A673 (cell line): ENCODE measurements around the gene TFIP11. TPM values are rescaled to one million over a fixed set of nuclear protein-coding genes. Genes with fewer than 3 reads are reported as not detected.

Experiments used
- BruUV-seq: library from RNA; stranded (reverse); fragments of 400-500 nt; replicated peaks from 2 replicates; lab custom pipeline; 2021; lab: Mats Ljungman, UMichigan
- CTCF ChIA-PET: fragments of 300-600 bp; sonication (Branson Sonifier 250); formaldehyde crosslinking; loops from one replicate; lab custom pipeline; 2022; ENCODE audit warnings: antibody characterized with exemption; lab: Charles Lee
- POLR2A ChIA-PET: fragments of 300-600 bp; sonication (Branson Sonifier 250); formaldehyde crosslinking; loops from one replicate; lab custom pipeline; 2022; ENCODE audit warnings: antibody characterized with exemption; ENCODE audit not compliant: low non-redundant PET; lab: Charles Lee
- DNase-seq: peaks from one replicate; pipeline ENCODE4 v3.0.0-alpha.2; 2015; ENCODE audit warnings: low spot score
- H3K27ac ChIP-seq: fragments of 200-600 bp; sonication (generic); 2 replicates; pipeline ENCODE4 v1.5.1; 2016; ENCODE audit warnings: mixed run types, low read depth, mild to moderate bottlenecking, mixed read lengths, antibody characterized with exemption, low read length; ENCODE audit not compliant: poor library complexity, severe bottlenecking
- H3K27me3 ChIP-seq: fragments of 200-600 bp; sonication (generic); replicated peaks from 2 replicates; pipeline ENCODE4 v1.6.1; 2017; ENCODE audit warnings: mixed run types, low read depth, mild to moderate bottlenecking, mixed read lengths, antibody characterized with exemption, low read length; ENCODE audit not compliant: insufficient read depth, poor library complexity
- H3K36me3 ChIP-seq: fragments of 200-600 bp; sonication (generic); 2 replicates; pipeline ENCODE4 v1.6.1; 2016; ENCODE audit warnings: mixed run types, mild to moderate bottlenecking, mixed read lengths, antibody characterized with exemption, low read length; ENCODE audit not compliant: insufficient read depth, poor library complexity, severe bottlenecking
- H3K4me1 ChIP-seq: fragments of 200-600 bp; sonication (generic); 2 replicates; pipeline ENCODE4 v1.6.1; 2017; ENCODE audit warnings: mixed run types, mild to moderate bottlenecking, mixed read lengths, antibody characterized with exemption, low read length; ENCODE audit not compliant: insufficient read depth, poor library complexity, severe bottlenecking
- H3K4me3 ChIP-seq: fragments of 200-600 bp; sonication (generic); 2 replicates; pipeline ENCODE4 v1.5.1; 2016; ENCODE audit warnings: low read depth, mixed run types, mild to moderate bottlenecking, mixed read lengths, low read length; ENCODE audit not compliant: poor library complexity, severe bottlenecking
- H3K9me3 ChIP-seq: fragments of 200-600 bp; sonication (generic); 2 replicates; pipeline ENCODE4 v1.6.1; 2016; ENCODE audit warnings: mixed run types, low read depth, mild to moderate bottlenecking, mixed read lengths, antibody characterized with exemption, low read length; ENCODE audit not compliant: poor library complexity, severe bottlenecking
- EZH2 ChIP-seq: fragments of 200-600 bp; sonication (generic); IDR thresholded peaks from 2 replicates; pipeline ENCODE4 v1.6.1; 2017; ENCODE audit warnings: borderline replicate concordance, low read depth, mild to moderate bottlenecking, mixed read lengths, antibody characterized with exemption, low read length; ENCODE audit not compliant: poor library complexity, severe bottlenecking
- intact Hi-C: fragments of 100-400 bp; cut with micrococcal nuclease; formaldehyde crosslinking; loops from one replicate; pipeline ENCODE4 v1.10.0; 2022; ENCODE audit not compliant: unreplicated experiment
- total RNA-seq: library from RNA; stranded (reverse); gene quantifications from 2 replicates; pipeline ENCODE4 v1.2.3, GENCODE V29; 2021
- TF ChIP-seq, protein P1 (sequence below): fragments of 300-800, 200-600 bp; sonication (generic); conservative IDR thresholded peaks from 2 replicates; pipeline ENCODE4 v1.5.1; 2017; ENCODE audit warnings: low read depth, mild to moderate bottlenecking, antibody characterized with exemption, low read length, moderate library complexity, mixed read lengths

TFIP11 gene
- total RNA-seq, 1 experiment from 2014 or later, result 46.4 TPM

- Histone ChIP-seq H3K9me3 (no peaks in the 10 kb centered on the region), H3K4me3 (no peak overlapping the region), H3K4me1 (peaks cover 3% of the 10 kb centered on the region), H3K27ac (no peak overlapping the region), H3K27me3 (no peaks in the 10 kb centered on the region), H3K36me3 (no peaks in the 10 kb centered on the region)
- POLR2A ChIA-PET, result no interaction called here
- TF ChIP-seq EZH2, result no peak
- TF ChIP-seq, protein P1, sequence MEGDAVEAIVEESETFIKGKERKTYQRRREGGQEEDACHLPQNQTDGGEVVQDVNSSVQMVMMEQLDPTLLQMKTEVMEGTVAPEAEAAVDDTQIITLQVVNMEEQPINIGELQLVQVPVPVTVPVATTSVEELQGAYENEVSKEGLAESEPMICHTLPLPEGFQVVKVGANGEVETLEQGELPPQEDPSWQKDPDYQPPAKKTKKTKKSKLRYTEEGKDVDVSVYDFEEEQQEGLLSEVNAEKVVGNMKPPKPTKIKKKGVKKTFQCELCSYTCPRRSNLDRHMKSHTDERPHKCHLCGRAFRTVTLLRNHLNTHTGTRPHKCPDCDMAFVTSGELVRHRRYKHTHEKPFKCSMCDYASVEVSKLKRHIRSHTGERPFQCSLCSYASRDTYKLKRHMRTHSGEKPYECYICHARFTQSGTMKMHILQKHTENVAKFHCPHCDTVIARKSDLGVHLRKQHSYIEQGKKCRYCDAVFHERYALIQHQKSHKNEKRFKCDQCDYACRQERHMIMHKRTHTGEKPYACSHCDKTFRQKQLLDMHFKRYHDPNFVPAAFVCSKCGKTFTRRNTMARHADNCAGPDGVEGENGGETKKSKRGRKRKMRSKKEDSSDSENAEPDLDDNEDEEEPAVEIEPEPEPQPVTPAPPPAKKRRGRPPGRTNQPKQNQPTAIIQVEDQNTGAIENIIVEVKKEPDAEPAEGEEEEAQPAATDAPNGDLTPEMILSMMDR, result no peak
- no peak for DNase-seq
- BruUV-seq, result no TSS peak
- intact Hi-C loops, result no loop called here
- CTCF ChIA-PET, result no interaction called here
Observed at GRCh38 chr22:26548984-26549383, 36.7 kb upstream of the TFIP11 start.

GRCh38 chr22:26548303-26548702 is 36.0 kb upstream of the TFIP11 start:
- no peak for DNase-seq
- POLR2A ChIA-PET, result no interaction called here
- TF ChIP-seq, protein P1, result no peak
- TF ChIP-seq EZH2, result no peak
- Histone ChIP-seq H3K4me3 (no peak overlapping the region), H3K4me1 (peaks cover 3% of the 10 kb centered on the region), H3K27me3 (no peaks in the 10 kb centered on the region), H3K27ac (no peak overlapping the region), H3K9me3 (no peaks in the 10 kb centered on the region), H3K36me3 (no peaks in the 10 kb centered on the region)
- CTCF ChIA-PET, result no interaction called here
- BruUV-seq, result no TSS peak
- intact Hi-C loops, result no loop called here

GRCh38 chr22:26547837-26548236 is 35.6 kb upstream of the TFIP11 start:
- H3K27me3 ChIP-seq, result no peaks in the 10 kb centered on the region
- POLR2A ChIA-PET, result no interaction called here
- H3K4me3 ChIP-seq, result no peak overlapping the region
- H3K9me3 ChIP-seq, result no peaks in the 10 kb centered on the region
- CTCF ChIA-PET, result no interaction called here
- H3K27ac ChIP-seq, result no peak overlapping the region
- no TSS peak for BruUV-seq
- peaks cover under 1% of the 10 kb centered on the region for H3K4me1 ChIP-seq
- H3K36me3 ChIP-seq, result no peaks in the 10 kb centered on the region
- intact Hi-C loops, result no loop called here
- no peak for DNase-seq
- no peak for TF ChIP-seq EZH2
- TF ChIP-seq, protein P1, result no peak
